Left kidney (tissue), 2 donors: ENCODE data around the gene MAX. TPM values are rescaled to one million over a fixed set of nuclear protein-coding genes. Genes with fewer than 3 reads are reported as not detected.
"Not testable (repeated sequence)": the region's sequence is repeated elsewhere in the genome, so short reads cannot be mapped to it uniquely, and the experiment has no call there.

Experiments
- DNase-seq: peaks from one replicate; pipeline ENCODE4 v3.0.0-alpha.2; 2013
- polyA plus RNA-seq: library from polyadenylated mRNA; unstranded; fragments of 120-200 nt; gene quantifications from one replicate; pipeline ENCODE4 v1.2.1, GENCODE V29; 2013; ENCODE audit not compliant: insufficient read length

MAX gene
- polyA plus RNA-seq, 1 donor, result 52.7 TPM

DNA sequence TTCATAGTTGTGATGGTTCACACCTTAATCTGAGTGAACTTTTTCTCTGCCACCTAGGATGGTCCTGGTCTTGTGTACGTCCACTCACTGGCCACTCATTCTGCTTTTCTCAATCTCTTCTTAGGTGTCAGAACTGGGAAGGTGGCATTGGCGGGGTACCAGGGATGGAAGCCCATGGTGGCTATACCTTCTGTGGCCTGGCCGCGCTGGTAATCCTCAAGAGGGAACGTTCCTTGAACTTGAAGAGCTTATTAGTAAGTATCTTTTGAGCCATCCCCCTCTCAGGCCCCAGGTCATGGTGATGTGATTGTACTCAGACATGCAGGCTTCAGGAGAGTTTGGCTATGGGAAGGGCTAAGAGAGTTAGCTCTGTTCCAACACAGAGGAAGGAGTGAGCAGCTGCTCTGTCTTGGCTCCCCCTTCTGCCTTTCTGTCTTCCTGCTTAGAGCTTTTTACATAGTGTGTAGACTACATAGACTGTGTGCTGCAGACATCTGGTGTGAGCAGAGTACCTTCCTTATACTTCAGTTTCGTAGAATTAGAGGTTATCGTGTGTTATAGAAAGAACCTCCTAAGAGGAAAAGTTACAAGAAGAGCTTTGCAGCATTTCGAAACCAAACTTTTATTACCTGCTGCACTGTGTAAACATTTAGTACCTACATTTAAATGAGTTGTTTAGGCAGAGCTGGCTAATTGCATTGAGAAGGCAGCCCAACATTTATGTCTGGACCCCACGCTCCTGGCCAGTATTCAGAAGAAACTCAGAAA is 61.5 kb downstream of the MAX start:
- no peak for DNase-seq

GRCh38 chr14:65038966-65039365 is 63.4 kb downstream of the MAX start:
- DNase-seq, result no peak

GRCh38 chr14:65035049-65035448 is 67.3 kb downstream of the MAX start:
- no peak for DNase-seq

DNA sequence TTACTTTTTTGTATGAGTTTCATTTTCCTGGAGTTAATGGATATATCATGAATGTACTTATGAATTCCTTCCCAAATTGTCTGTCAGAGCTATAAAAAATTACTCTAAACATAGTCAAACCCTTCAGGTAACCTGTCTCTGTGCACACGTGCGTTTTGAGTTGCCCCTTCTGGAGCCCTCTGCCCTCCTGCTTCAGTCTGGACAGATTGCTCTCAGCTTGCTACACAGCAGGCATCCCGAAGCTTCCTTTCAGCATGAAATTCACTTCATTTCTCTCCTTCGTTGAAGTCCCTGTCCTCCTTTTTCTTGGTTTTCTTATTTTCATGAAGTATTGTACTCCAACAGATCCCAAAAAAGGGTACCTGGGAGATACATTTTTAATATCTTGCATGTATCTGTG is 68.3 kb downstream of the MAX start:
- no peak for DNase-seq

DNA sequence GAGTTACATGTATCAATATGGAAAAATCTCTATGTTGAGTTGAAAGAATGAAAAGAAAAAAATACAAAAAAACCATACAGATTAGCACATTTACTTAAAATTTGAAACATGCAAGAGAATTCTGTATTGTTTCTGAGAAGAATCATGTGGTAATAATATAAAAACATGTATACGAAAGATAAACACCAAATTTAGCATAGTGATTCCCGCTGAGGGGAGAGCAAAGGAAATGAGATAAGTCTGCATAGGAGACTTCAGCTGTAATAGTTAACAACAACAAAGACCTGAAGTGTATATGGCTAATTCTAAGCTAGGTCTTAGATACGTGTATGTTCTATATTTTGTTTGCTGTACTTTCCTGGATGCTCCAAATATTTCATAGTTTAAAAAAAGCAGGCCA is 69.1 kb downstream of the MAX start:
- no peak for DNase-seq

DNA sequence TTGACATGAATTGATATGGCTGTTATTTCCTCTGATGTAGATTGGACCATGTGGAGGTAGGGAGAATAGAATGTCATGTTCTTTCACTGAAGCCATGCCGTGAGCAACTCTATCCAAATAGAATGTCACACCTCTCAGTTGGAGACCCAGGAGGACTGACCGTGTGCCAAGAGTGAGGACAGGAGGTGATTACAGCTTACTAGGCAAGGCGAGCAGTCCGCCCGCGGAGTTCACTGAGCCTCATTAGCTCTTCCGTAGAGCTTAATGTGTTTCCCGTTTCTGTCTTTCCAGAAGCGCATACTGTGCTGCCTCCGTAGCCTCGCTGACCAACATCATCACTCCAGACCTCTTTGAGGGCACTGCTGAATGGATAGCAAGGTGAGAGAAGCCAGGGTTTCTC is 70.0 kb downstream of the MAX start:
- DNase-seq, result no peak

DNA sequence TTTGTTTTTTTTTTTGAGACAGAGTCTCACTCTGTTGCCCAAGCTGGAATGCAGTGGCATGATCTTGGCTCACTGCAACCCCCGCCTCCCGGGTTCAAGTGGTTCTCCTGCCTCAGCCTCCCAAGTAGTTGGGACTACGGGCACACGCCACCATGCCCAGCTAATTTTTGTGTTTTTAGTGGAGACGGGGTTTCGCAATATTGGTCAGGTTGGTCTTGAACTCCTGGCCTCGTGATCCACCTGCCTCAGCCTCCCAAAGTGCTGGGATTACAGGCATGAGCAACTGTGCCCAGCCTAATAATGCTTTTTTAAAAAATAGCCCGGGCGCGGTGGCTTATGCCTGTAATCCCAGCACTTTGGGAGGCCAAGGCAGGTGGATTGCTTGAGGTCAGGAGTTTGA is 71.0 kb downstream of the MAX start:
- not testable (repeated sequence) for DNase-seq

DNA sequence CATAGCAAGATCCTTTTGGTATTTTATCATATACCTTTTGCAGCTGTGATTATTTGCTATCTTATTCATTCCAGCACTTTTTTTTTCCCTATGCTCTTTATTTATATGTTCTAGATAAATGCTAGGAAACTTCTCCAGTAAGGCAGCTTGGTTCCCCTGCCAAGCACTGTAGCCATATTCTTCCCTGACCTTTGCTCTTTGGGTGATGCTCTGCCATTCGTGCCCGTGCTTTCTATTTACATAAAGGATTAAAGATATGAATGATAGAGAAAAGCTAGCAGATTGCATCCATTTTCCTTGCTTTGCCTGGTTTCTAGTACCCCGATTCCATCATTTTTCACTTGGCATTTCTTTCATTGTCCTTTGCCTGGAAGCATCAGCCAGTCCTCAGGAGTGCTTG is 73.4 kb downstream of the MAX start:
- DNase-seq, result no peak

GRCh38 chr14:65027127-65027799 is 75.1 kb downstream of the MAX start:
- DNase-seq, result no peak

GRCh38 chr14:65026526-65026925 is 75.8 kb downstream of the MAX start:
- no peak for DNase-seq

GRCh38 chr14:65025818-65026217 is 76.5 kb downstream of the MAX start:
- no peak for DNase-seq

Other genes starting within 250 kb of the MAX start
- gene SPTB, start 222.6 kb downstream of the MAX start, polyA plus RNA-seq, result 15.4 TPM
- 63.3 TPM for gene CHURC1, start 188.1 kb downstream of the MAX start, polyA plus RNA-seq
- gene GPX2, start 159.8 kb downstream of the MAX start, polyA plus RNA-seq, result 1.1 TPM
- 27.3 TPM for gene RAB15, start 130.2 kb downstream of the MAX start, polyA plus RNA-seq
- 35.0 TPM for gene FNTB, start 115.6 kb downstream of the MAX start, polyA plus RNA-seq